HG02623 (cell line): ENCODE results near the gene CEACAM4.

Experiments used
- ATAC-seq: cut with Tn5 transposase; IDR thresholded peaks from one replicate; pipeline ENCODE4 v1.9.1; 2021; ENCODE audit warnings: moderate library complexity; ENCODE audit not compliant: unreplicated experiment

Gene CEACAM4

DNA sequence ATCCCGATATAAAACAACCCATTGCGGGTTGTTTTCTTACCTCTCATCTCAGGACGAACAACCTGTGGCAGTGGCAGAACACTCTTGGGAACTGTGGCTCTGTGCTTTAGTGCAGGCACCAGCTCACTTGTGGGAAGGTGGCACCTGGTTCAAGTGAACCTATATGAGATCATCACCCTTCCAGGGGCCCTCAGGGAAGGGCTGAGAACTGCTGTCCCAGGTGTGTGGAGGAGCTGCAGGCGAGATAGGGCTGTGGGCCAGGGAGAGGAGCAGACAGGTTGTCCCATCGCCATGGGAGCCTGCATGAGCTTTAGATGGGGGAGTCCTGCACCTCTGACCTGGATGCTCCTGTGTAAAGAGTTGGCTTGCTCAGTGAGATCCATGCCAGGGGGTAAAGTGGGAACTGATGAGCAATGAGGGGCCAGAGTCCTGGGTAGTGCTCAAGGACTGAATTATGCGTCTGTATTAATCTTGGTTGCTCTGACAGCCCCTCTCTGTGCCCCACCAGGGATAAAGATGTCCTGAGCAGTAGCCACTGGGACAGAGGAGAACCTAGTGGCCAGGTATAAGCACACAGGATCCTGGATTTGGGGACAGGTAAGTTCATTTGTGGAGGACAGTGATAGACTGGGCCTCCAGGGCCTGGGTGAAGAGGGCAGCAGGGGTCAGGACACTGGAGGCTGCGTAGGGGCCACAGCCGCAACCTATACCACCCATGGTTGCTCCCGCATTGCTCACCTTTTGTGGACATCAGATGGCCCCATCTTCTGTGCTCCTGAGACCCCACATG lies 8.7 kb downstream of the CEACAM4 start:
- no peak for ATAC-seq

DNA sequence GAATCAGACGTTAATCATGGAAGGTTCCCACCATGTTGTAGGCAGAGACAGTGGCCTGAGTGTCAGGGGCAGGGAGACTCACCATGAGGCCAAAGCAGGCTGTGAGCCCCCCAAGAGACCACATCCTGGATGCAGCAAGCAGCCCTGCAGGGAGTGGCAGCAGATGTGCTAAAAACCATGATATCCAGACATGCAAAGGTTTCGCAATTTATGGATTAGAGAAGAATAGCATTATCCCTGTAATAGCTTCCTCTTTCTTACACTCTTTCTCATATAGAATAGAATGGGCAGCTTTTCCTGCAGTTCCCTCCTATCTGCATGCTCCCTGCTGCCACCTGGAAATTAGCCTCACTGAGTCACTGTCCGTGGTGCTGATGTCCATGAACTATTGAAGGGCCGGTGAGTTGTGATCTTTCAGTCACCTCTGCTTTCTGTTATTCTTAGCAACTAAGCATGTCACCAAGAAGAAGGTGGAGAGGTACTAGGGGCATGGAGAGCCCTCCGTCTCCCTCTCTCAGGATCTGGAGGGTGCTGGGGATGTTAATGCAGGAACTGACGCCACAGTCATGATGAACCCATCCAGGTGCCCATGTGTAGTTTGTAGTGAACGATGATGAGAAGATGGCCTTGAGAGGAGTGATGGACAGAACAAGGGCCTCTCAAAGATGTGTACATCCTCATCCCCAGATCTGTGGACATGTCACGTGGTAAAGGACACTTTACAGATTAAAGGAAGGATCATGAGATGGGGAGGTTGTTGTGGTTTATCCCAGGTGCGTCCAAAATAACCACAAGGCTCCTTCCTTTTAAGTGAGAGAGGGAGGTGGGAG lies 9.9 kb downstream of the CEACAM4 start:
- ATAC-seq, result no peak

DNA sequence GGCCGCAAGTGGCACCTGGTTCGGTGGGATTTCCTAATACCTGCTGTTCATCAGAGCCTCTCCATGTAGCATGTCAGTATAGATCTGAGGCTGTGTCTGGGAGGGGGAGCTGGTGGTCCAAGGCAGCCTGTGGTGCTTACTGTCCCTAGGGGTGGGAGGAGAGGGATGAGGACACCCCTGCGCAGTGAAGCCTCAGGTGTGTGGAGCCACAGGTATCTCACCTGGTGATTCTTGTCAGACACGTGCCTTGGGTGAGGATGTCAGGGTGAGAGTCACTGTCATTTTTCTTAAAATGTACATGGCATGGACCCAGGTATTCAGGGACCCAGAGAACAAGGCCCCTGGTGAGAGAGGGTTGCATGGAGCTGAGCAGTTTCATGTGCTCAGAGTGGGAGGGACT lies 11.7 kb downstream of the CEACAM4 start:
- no peak for ATAC-seq

DNA sequence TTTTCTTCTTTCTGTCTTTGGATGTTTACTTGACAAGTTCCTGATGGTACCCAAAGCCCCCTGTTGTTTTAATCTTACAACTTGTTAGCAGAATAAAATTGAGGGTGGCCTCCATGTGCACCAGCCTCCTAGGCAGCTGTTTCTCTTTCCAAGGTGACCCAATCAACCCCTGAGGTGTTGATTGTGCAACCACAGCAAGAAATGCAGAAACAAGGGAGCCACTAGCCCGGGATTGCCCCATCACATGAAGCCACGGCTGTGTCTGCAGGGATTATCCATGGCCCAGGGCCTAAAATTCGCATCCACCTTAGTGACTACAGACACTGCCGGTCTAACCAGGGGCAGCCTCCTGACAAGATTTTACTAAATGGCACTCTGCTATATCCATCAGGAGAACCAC lies 14.4 kb downstream of the CEACAM4 start:
- no peak for ATAC-seq

DNA sequence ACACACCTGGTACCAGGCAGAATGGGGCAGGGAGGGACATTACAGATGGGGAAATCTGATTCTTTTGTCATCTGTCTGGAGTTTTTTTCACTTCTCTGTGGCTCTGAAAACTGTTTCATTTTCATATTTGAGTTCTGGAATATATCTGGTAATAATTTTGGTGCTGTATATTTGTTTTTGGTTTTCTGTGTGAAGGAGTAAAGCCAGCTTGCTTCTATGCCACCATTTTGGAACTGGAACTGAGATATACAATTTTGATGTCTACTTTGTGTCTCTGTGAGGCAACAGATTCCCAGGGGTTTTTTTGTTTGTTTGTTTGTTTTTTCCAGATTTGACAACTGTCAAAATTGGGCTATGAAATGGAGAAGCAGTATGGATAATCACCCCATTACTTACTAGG lies 16.1 kb downstream of the CEACAM4 start:
- no peak for ATAC-seq

DNA sequence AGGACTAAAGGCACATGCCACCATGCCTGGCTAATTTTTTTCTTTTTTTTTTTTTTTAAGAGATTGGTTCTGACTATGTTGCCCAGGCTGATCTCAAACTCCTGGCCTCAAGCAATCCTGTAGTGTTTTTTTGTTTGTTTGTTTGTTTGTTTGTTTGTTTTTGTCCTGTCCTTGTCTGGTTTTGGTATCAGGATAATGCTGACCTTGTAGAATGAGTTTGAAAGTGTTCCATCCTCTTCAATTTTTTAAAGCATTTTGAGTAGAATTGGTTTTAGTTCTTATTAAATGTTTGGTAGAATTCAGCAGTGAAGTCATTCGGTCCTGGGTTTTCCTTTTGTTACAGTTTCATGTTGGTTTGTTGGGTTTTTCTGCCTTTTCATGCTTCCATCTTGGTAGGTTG lies 19.2 kb downstream of the CEACAM4 start:
- ATAC-seq, result no peak

DNA sequence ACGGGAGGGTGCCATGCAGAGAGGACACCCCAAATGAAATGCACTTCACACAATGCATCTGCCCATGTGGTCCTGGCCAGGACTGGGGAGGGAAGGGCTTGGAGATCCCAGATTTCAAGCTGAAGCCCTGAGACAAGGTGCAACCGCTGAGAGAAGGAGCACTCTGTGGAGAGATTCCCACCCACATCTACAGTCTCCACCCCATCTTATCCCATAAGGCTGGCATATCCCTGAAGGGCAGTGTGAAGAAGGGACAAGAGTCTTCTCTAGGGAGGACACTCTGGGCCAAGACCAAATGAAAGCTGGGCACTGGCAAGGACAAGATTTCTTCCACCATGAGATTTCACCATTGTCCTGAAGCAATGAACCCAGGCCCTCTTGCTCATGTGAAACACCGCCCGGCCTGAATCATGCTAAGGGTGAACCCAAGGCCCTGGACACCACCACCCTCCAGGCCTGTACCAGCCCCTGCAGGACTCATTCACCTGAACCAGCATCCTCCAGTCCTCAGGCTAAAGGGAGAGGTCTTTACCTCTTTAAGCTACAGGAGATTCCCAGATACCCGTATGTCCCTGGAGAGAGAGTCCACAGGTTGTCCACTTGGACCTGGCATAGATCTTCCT lies 20.5 kb downstream of the CEACAM4 start:
- no peak for ATAC-seq

DNA sequence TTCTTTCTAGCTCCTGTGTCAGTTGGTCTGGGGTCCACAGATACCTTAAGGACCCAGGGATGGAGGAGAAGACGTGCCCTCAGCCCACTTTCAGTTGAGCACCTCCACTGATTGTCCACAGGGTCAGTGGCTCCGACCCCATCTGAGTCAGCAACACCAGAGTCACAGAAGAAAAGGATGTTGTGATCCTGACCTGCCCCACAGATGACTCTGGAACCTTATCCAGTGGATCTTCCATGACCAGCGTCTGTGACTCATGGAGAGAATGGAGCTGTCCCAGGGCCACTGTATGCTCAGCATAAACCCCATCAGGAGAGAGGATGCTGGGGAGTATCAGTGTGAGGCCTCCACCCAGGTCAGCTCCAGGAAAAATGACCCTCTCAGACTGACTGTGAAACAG lies 22.0 kb downstream of the CEACAM4 start:
- no peak for ATAC-seq

DNA sequence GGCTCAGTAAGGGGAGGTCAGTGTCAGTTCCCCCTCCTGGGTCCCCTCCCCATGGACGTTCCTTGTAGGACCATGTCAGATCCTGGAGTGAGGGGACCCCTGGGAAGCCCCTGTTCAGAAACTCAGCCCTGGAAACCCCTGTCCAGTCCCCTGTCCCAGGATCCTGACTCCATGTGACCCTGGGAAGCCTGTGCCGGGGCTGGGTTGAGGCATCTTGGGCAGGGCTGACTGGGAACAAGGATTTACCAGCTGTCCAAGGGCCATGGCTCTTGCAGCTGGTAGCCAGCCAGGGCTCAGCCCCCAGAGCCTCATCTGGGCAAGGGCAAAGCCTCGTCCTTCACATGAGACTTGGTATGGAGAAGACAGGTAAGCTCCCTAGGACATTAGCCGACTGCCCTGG lies 25.1 kb downstream of the CEACAM4 start:
- ATAC-seq, result no peak

DNA sequence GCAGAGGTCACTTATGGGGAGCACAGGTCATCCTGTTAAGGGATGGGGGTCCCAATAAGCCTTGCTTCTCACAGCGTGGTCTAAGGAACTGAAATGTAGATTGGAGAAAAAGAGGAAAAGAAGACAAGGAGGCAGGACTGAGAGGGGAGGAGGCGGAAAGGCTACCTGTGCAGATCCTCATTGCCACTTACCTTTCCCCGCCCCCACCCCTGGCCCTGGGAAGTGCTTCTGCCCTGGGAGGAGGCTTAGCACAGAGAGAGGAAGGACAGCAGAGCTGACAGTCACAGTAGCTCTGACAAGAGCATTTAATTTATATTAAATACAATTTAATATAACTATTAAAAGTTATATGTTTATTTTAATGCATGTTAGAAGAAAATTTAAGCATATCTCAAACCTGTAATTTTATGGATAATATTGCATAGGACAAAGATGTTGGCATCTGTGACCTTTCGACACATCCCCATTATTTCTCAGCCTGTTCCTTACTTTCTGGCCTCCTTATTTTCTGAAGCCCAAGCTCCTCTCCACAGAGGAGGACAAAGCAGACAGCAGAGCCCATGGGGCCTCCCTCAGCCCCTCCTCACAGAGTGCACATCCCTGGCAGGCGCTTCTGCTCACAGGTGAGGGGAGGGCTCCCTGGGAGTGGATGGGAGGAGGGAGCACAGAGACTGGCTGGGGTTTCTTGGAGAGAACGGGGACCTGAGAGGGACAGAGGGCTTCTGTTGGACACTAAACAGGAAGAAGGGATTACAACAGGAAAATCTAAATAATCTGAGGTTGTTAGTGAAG lies 27.5 kb downstream of the CEACAM4 start:
- no peak for ATAC-seq

DNA sequence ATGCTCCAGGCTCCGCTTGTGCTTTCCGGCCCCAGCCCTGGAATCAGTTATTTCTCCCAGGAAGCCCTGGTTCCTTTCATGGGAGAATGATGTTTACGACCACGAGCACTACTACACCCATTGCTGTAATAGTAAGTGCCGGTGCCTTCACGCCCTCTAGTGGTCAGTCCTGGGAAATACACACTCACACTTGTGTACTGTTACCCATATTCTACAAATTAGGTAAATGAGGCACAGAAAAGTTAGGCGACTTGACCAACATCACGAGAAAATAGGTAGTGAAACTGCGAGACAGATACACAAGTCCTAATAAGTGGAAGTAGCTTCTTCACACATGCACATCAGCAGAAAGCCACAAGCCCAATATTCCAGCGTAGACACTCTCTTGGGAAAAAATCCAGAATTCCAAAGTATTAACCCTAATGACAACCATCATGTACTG lies 29.3 kb downstream of the CEACAM4 start:
- ATAC-seq, result no peak

DNA sequence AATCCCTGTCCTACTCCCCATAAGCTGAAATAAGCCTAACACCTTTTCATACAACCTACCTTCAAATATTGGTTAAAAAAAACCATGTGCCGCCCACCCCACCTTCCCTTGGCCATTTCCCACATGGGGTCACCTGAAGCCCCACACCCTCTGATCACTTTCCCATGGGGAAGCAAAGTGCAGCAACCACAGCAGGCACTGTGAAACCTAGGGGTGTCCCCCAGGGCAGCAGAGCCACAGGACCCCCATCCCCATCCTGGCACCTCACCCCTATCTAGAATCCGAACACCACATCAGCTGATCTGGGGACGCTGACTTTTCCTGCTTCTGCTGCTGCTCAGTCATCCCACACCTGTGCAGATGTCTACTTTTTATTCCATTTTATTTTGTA lies 31.0 kb downstream of the CEACAM4 start:
- no peak for ATAC-seq

DNA sequence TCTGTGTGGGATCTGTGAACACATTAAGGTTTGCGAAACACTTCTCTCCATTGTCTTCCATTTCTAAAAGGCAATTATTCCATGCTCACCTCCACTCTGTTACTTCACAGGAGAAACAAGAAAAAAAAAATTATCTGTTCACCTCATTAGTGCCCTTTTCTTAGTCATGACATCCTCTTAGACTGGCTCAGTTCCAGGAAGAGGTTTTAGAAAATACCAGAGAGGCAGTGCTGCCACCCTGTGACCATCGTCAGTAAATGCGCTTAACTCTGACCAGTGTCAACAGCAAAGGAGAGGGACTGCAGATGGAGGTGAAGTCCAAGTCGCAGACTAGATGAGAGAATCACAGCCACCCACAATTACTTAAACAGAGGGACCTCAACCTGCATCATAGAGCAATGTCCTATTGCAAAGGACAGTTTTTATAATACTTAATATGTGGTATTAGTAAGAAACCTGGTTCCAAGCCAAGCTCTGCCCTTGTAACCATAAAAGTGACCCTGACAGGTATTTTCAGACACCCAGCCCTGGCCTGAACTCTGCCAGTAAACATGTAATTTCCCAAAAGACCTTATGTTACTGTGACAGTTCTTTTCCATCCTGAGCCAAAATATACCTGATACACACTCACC lies 31.5 kb downstream of the CEACAM4 start:
- ATAC-seq, result peak; percentile 43

DNA sequence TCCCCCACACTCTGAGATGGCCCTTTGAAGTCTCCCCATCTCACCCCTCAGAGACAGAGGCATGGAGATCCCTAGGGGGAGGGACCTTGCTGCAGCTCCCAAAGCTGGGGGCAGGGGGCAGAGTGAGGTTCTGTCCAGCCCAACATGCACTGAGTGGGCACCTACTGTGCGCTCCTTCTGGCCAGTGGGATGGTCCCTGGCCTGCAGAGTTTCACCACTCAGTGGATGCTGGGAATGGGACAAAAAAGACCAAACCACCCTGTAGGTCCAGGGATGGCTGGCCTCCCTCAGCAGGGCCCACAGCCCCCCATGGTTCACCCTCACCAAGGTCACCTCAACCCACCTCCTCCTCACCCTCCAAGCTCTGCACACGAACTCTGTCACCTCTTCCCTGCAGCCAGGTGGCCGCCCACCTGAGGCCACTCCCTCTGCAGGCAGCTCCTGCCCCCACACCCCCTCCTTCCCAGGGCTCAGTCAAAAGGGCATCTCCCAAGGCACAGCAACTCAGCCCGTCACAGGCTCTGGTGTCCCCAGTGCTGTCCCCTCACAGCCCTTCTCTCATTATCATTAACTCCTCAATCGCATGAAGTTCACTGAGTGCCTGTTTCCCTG lies 34.8 kb downstream of the CEACAM4 start:
- no peak for ATAC-seq

DNA sequence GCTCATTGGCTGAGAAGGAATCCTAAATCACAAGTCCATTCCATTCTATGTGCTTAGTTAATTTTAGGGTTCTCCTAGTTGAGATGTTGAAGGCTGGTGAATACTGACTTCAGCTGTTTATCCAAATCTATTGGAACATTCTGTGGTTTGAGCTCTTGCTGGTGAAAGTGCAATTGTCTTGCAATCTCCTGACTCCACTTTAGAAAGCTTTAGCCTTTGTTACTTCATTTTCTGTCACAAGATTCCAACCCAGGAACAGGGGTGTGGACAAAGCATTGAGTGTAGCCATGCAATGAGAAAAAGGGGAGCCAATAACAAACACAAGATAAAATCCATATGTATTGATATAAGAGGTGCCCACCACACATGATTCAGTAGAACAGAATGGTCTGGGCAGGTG lies 35.9 kb downstream of the CEACAM4 start:
- ATAC-seq, result no peak

DNA sequence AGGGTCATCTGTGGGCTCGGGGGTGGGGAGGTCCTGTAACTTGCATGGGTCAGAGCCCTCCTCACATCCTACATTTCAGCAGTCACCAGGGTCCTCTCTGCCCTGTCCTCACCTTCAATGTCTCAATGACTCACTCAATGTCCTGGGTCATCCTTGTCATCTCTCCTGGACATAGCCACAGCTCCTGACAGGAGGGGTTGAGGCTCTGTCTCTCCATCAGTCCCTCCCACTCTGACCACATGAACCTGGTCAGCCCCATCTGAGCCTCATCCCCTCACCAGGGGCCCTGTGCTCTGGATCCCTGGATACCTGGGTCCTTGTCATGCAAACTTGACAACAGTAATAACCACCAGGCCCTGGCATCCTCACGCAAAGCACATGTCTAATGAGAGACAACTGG lies 37.5 kb downstream of the CEACAM4 start:
- no peak for ATAC-seq

DNA sequence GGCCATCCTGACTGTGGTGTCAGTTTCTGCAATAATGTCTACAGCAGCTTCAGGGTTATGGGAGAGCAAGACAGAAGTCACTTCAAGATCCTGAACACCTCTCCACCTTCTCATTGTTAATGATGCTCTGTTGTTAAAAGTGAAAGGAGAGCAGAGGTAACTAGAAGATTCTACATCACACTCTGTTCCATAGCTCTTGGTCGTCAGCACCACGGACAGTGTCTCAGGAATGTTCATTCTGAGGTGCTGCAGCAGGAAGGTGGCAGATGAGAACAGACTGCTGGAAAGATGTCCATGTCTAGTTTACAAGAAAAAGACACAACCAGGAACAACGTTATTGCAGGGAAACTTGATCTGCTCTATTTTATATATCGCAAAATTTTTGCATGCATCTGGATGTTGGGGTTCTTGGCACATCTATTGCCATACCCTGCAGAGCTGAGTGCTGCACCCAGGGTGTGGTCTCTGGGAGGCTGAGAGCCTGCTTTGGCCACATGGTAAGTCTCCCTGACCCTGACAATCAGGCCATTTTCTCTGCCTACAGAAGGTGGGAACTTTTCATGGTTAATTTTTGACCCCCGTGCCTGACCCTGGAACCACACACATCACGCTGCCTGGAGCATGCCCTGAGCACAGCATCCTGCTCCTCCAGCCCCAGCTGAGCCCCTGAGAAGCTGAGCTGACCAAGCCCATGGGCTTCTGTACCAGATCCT lies 38.2 kb downstream of the CEACAM4 start:
- ATAC-seq, result no peak

DNA sequence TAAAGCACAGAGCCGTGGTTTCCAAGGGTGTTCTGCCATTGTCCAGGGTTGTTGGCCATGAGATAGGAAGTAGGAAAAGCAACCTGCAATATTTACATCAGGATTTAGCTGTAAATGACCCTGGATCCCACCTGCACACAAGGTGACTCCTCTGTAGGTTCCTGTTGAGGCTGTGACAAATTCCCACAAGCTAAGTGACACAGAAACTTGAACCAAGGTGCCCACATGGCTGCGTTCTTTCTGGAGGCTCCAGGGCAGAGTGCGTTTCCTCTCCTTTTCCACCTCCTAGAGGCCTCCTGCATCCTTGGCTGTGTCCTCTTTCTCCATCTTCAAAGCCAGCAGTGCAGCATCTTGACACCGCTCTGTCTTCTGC lies 39.0 kb downstream of the CEACAM4 start:
- no peak for ATAC-seq

DNA sequence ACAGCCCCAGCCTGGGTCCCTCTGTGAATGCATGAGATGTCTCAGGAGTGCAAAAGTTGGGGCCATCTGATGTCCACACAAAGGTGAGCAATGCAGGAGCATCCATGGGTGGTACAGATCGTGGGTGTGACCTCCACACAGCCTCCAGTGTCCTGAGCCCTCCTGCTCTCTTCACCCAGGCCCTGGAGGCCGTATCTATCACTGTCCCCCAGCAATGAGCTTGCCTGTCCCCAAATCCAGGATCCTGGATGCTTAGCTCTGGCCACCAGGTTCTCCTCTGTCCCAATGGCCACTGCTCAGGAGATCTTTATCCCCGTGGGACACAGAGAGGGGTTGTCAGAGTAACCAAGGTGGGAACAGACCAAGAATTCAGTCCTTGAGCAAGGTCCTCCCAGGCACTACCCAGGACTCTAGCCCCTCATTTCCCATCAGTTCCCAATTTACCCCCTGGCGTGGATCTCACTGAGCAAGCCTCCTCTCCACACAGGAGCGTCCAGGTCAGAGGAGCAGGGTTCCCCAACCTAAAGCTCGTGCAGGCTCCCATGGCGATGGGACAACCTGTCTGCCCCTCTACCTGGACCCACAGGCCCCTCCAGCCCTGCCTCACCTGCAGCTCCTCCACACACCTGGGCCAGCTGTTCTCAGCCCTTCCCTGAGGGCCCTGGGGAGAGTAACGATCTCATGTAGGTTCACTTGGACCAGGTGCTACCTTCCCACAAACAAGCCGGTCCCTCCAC lies 39.6 kb downstream of the CEACAM4 start:
- ATAC-seq, result no peak
